ENCODE results near the gene RSRP1.

GRCh38 chr1:25206201-25206600 lies 41.1 kb downstream of the RSRP1 start:
- TF ChIP-seq REST (IDR thresholded peaks at IDR 0.05; ENCODE audit: low read depth) (no peak), POLR2A (IDR thresholded peaks at IDR 0.05; ENCODE audit: borderline replicate concordance, extremely low read depth, insufficient read depth, insufficient read length) (no peak), JUND (IDR thresholded peaks at IDR 0.05) (no peak), ATF3 (IDR thresholded peaks at IDR 0.05) (no peak), CTCF (IDR thresholded peaks at IDR 0.05 in 2 of 3, conservative IDR thresholded peaks at IDR 0.05 in 1 of 3; ENCODE audit: borderline replicate concordance in 1 of 3, insufficient read depth in 1 of 3, low read depth in 2 of 3, low read length in 2 of 3) (no peak), CEBPB (IDR thresholded peaks at IDR 0.05; ENCODE audit: low read depth) (no peak), SP1 (IDR thresholded peaks at IDR 0.05; ENCODE audit: low read depth) (no peak), POLR2AphosphoS5 (IDR thresholded peaks at IDR 0.05; ENCODE audit: low read depth, low read length) (no peak), ZNF274 (IDR thresholded peaks at IDR 0.05; ENCODE audit: low read depth, low read length) (no peak), EZH2 (IDR thresholded peaks at IDR 0.05) (no peak), SRF (IDR thresholded peaks at IDR 0.05; ENCODE audit: low read depth) (no peak), YY1 (IDR thresholded peaks at IDR 0.05; ENCODE audit: extremely low read depth, insufficient replicate concordance, low read depth, low read length) (no peak), RAD21 (IDR thresholded peaks at IDR 0.05; ENCODE audit: low read depth) (no peak)
